Chondrocyte (in vitro differentiated cells): ENCODE results near the gene CHD8. TPM values are rescaled to one million over a fixed set of nuclear protein-coding genes. Genes with fewer than 3 reads are reported as not detected.
"Not testable (repeated sequence)": the region's sequence is repeated elsewhere in the genome, so short reads cannot be mapped to it uniquely, and the experiment has no call there.

Experiments
- DNase-seq: peaks from one replicate; pipeline ENCODE4 v3.0.0; 2021; ENCODE audit warnings: mixed read lengths, low spot score
- H3K27ac Mint-ChIP-seq: one replicate; pipeline ENCODE4 v1.8.0; 2021; ENCODE audit warnings: mild to moderate bottlenecking, moderate library complexity, mixed read lengths; ENCODE audit not compliant: unreplicated experiment
- H3K27me3 Mint-ChIP-seq: 2 replicates; pipeline ENCODE4 v1.8.0; 2021; ENCODE audit warnings: low read depth, mixed read lengths
- H3K36me3 Mint-ChIP-seq: 2 replicates; pipeline ENCODE4 v1.8.0; 2021; ENCODE audit warnings: low read depth, mixed read lengths
- H3K4me1 Mint-ChIP-seq: 2 replicates; pipeline ENCODE4 v1.8.0; 2021; ENCODE audit warnings: low read depth, mild to moderate bottlenecking, mixed read lengths
- H3K4me3 Mint-ChIP-seq: one replicate; pipeline ENCODE4 v1.8.0; 2021; ENCODE audit warnings: mild to moderate bottlenecking, moderate library complexity, mixed read lengths; ENCODE audit not compliant: unreplicated experiment
- H3K9me3 Mint-ChIP-seq: 2 replicates; pipeline ENCODE4 v1.8.0; 2021; ENCODE audit warnings: low read depth, mixed read lengths
- total RNA-seq: library from RNA; stranded (reverse); gene quantifications from 3 replicates; pipeline ENCODE4 v1.2.1, GENCODE V29; 2021
- TF ChIP-seq, protein P1 (sequence below): fragments of 200-600 bp; sonication (generic); IDR thresholded peaks from 2 replicates; pipeline ENCODE4 v1.5.0; 2021; ENCODE audit warnings: antibody characterized with exemption, mild to moderate bottlenecking, moderate library complexity

CHD8 gene
- total RNA-seq, 1 donor from 2014 or later, result 69.7 TPM

DNA sequence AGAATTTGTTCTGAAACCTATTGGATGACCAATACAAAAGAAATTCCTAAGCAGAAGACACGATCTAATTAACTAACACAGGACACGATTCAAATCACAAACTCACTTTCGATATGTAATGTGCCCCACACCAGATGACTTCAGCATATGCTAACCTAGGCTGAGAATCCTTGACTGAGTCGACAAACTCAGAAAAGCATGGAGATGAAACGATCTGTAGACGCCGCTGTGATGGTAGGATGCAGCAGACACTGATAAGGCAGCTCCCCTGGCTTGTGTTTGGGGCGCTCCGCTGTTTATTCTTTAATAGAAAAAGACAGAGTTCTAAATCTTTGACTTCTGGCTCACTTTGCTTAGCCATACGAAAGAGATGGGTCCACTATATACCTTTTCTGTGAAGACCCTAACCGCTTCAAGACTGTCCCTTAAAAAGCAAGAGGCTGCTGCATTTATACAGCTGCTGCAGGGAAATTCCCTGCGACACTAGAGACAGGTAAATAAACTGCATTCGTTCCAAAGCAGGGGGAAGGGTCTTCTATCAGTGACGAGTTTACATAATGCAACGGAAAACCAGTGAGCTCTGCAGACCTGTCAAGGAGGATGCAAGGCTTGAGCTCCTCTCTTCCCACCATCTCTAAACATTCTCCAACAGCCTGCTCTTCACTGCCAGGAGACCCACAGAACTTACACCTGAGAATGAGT, 929 bp downstream of the CHD8 start:
- Mint-ChIP-seq H3K27ac (peak overlapping the region; percentile 100), H3K36me3 (peaks cover 5% of the 10 kb centered on the region), H3K27me3 (no peaks in the 10 kb centered on the region), H3K4me3 (peak overlapping the region; percentile 91), H3K4me1 (peaks cover 42% of the 10 kb centered on the region), H3K9me3 (no peaks in the 10 kb centered on the region)
- TF ChIP-seq, protein P1, sequence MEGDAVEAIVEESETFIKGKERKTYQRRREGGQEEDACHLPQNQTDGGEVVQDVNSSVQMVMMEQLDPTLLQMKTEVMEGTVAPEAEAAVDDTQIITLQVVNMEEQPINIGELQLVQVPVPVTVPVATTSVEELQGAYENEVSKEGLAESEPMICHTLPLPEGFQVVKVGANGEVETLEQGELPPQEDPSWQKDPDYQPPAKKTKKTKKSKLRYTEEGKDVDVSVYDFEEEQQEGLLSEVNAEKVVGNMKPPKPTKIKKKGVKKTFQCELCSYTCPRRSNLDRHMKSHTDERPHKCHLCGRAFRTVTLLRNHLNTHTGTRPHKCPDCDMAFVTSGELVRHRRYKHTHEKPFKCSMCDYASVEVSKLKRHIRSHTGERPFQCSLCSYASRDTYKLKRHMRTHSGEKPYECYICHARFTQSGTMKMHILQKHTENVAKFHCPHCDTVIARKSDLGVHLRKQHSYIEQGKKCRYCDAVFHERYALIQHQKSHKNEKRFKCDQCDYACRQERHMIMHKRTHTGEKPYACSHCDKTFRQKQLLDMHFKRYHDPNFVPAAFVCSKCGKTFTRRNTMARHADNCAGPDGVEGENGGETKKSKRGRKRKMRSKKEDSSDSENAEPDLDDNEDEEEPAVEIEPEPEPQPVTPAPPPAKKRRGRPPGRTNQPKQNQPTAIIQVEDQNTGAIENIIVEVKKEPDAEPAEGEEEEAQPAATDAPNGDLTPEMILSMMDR, result no peak
- no peak for DNase-seq

DNA sequence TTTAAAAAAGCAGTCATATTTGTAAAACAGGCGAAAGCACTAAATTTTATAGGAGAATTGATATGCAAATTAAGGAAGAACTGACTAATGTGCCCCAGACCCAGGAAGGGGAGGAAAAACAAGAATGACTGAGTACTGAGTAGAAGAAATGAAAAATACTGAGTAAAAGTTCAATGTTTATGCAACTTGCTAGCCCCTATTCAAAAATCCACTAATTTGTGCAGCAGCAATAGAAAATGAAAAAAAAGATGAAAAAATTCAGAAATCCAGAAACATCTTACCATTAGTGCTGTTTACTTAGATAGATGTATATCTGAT, 6.1 kb downstream of the CHD8 start:
- TF ChIP-seq, protein P1, result no peak
- H3K27me3 Mint-ChIP-seq, result no peaks in the 10 kb centered on the region
- H3K27ac Mint-ChIP-seq, result peak overlapping the region; percentile 25
- no peak overlapping the region for H3K4me3 Mint-ChIP-seq
- no peaks in the 10 kb centered on the region for H3K36me3 Mint-ChIP-seq
- DNase-seq, result no peak
- H3K4me1 Mint-ChIP-seq, result peaks cover 34% of the 10 kb centered on the region
- no peaks in the 10 kb centered on the region for H3K9me3 Mint-ChIP-seq

DNA sequence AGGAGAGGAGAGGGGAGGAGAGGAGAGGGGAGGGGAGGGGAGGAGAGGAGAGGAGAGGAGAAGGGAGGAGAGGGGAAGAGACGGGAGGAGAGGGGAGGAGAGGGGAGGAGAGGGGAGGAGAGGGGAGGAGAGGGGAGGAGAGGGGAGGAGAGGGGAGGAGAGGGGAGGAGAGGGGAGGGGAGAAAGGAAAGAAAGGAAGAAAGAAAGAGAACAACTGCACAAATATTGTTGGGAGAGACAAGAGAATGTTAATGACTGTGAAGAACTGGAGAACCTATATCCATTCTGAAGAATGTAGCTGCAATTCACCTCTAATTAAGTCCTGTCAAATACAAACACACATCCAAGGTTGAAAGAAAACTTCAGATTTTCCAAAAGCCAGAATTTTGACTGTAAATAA, 13.3 kb downstream of the CHD8 start:
- not testable (repeated sequence) for H3K9me3 Mint-ChIP-seq, H3K27me3 Mint-ChIP-seq, DNase-seq, H3K4me3 Mint-ChIP-seq, H3K4me1 Mint-ChIP-seq, H3K27ac Mint-ChIP-seq, H3K36me3 Mint-ChIP-seq

DNA sequence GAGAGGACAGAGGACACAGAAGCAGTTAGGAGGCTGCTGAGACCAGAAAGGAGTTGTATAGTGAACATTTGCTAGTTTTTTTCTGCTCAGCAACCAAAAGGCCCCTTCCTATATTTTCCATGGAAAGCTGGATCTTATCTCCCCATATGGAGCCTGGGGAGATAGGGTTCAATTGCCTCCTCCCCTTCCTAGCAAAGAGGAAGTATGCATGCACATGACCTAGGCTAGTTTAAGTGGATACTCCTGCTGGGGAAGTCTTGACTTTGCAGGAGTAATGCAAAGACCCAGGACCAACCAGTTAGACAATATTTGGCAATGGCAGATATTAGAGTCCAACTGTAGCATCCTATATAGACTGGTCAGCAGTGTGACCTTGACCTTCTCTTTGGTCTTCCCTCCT, 15.1 kb downstream of the CHD8 start:
- Mint-ChIP-seq H3K9me3 (no peaks in the 10 kb centered on the region), H3K27me3 (no peaks in the 10 kb centered on the region), H3K36me3 (peaks cover 2% of the 10 kb centered on the region), H3K4me3 (no peak overlapping the region), H3K27ac (no peak overlapping the region), H3K4me1 (peaks cover 15% of the 10 kb centered on the region)
- DNase-seq, result no peak
- TF ChIP-seq, protein P1, result no peak

DNA sequence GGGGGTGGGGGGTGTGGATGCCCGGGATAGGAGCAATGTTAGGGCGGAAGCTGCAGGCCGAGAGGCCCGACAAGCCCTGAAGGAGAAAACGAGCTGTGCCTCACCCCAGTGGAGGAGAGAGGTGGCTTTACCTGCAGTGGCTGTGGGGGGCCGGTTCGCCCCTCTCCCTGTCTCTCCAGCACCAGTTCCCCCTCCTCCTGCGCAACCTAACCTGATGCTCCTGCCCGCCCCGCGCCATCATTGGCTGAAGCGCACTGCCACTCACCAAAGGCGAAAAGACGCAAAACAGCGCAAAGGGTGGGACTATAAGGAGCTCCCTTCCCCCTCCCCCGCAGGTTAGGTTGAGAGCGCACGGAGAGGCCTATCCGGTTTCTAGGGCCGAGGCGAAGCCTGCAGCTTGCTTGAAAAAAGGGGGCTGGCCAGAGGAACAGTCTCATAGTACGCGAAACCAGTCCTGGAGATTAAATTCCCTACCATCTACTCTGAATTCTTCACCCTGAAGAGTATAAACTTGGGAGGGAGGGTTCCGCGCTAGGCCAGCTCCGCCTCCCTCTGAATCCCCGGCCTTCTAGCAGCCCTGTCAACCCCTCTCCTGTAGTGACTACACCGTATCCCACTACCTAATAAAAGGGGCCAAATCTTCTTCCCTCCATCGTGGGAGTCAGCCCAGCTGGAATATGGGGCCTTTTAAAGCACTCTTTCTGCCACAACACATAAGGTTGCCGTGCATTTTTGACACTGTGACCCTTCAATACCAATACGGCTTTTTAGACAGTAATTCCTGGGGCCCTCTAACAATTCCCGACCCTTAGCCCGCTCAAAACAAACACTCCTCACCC, 18.6 kb downstream of the CHD8 start:
- H3K27me3 Mint-ChIP-seq, result no peaks in the 10 kb centered on the region
- H3K27ac Mint-ChIP-seq, result peak overlapping the region; percentile 96
- peaks cover 2% of the 10 kb centered on the region for H3K36me3 Mint-ChIP-seq
- H3K9me3 Mint-ChIP-seq, result no peaks in the 10 kb centered on the region
- DNase-seq, result peak; percentile 98
- peaks cover 34% of the 10 kb centered on the region for H3K4me1 Mint-ChIP-seq
- H3K4me3 Mint-ChIP-seq, result peak overlapping the region; percentile 81
- TF ChIP-seq, protein P1, result no peak
